Measurements from ENCODE around the gene NUDT4B.
"Not testable (repeated sequence)": the region's sequence is repeated elsewhere in the genome, so short reads cannot be mapped to it uniquely, and the experiment has no call there.

The NUDT4B gene

DNA sequence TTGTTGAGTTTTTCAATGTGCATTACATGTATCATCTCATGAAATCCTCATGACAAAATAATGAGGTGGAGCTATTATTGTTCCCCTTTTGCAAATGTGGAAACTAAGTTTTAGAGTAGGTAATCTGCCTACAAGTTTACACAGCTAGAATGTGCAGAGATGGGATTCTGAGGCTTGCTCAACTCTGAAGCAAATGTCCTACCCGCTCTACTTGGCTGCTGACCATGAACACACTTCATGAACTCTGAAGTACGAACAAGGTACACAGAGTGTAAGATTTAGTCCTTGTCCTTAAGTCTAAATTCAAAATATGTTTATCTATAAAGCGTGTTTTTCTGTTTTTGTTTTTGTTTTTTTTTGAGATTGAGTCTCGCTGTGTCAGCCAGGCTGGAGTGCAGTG is 5.4 kb upstream of the NUDT4B start:
- DNase-seq, result not testable (repeated sequence)

DNA sequence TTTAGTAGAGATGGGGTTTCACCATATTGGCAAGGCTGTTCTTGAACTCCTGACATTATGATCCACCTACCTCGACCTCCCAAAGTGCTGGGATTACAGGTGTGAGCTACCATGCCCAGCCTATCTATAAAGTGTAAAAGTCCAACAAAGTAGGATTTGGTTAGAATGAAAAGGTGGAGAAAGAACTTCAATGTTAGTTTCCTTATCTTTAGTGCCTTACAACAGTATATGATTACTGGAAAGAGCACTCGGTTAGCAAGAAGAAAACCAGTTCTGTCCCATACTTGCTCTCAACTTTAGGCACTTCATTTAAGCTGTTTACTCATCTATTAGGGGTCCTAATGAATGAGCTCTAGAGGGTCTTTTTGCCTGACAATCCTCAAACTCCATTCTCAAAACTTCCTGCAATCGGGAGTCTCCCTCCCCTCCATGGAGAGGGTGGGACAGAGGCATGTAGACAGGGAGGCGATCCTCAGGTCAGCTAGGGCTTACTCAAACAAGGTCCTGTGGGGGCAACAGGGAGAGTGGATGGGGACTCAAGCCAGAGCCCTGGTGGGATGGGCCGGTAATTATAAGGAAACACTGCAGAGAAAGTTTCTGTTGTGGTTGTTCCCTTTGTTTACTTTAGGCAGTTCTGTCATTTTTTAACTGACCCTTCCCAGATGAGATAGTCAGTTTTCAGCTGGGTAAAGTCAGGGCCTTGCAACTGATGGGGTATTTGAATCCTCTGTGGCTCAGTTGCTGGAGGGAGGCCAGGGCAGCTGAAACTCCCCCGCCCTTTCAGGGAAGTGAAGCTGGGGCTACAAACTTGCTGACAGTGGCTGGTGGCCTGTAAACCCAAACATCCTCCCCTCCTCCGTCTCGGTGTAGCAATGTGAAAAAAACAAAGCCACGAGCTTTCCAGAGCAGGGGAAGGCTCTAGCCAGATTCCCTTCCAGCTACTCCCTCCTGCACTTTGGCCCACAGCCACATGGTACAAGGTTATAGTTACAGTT is 4.6 kb upstream of the NUDT4B start:
- DNase-seq, result not testable (repeated sequence)

DNA sequence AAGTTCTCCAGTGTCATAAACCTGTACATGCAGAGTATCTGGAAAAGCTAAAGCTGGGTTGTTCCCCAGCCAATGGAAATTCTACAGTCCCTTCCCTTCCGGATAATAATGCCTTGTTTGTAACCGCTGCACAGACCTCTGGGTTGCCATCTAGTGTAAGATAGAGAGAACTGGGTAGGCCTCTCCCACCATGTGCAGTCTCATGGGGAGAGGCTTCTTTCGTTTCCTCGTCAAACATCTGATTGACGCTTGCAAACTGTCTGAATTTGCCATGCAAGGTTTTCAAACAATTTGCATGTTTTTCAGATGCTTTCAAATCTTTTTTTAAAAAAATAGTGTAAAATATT is 734 bp downstream of the NUDT4B start:
- not testable (repeated sequence) for DNase-seq

DNA sequence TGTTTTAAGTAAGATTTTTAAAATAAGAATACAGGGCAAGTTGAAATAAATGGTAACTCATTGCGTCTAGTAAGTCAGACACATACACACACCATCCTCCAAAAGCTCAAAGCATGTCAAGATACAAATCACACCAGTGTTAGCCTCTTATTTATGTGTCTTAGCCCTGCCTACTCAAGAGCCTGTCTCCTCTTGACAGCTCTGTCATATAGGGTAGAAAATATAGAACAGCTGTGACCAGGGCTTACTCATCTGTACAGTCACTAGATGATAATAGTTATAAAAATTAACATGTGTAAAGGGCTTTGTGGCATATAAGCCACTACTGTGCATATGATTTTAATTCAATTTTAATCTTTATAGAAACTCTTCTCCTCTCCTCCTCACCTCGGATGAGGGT is 7.7 kb downstream of the NUDT4B start:
- DNase-seq, result not testable (repeated sequence)

DNA sequence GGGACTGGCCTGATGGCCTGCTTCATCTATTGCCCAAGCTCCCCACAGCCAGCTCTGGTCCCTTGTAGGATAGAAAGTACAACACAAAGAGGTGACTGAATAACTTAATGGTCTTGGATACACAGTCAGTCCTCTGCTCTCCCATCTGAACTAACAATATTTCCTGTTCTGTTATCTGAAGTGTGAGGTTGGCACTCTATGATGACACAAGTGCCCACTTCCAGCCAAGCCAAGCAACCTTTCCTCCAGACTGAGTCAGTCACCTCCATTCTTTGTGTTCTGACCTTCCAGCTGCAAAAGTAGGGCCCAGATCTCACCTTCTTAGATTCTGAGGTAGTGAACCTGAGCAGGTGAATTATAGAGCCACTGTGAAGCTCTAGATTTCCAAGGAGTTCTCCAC is 8.9 kb downstream of the NUDT4B start:
- DNase-seq, result not testable (repeated sequence)

DNA sequence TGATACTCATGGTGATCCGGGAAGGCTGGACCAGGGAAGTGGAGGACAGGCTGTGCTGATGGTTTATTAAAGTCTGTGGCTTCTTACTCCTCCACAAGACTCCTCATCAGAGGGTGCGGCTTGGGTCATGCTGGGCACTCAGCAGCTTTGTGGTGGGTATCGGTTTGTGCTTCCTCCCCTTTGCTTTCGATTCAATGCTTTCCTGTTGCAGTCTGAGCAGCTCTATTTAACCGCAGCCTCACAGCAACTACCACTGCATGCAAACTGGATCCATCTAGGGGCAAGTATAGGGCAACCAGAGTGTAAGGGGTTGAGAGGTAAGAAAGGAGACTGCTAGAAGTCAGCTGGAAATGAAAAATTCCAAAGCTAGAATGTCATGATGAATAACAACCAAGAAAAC is 9.8 kb downstream of the NUDT4B start:
- DNase-seq, result not testable (repeated sequence)

DNA sequence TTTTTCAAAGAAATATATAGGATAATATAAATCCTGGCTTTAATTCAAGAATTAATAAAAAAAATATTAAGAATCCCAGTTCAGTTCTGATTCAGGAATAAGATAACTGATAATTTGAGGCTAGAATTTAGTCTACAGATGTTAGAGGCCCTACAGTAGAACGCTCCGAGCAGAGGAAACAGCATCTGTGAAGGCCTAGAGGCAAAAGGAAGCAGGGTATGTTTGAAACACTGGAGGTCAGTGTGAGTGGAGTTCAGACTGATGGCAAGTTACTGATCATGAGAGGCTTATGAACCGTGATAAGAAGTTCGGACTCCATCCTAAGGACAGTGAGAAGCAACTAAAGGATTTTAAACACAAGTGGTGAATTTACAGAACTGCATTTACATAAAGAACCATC is 10.4 kb downstream of the NUDT4B start:
- not testable (repeated sequence) for DNase-seq

DNA sequence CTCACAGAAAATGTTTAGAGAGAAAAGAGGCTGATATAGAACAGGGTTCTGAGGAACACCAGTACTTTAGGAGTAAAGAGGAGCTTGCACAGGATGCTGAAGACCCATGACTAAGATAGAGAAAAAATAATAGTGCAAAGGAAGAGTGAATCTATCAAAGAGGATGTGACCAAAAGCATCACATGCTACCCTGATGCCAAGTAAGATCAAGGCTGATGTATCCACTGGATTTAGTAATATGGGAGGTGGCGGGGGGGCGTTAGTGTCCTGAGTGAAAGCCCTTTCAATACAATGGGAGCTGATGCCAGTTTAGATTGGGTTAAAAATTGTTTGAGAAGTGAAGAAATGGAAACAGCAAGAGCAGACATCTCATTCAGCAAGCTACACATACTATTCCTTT is 11.2 kb downstream of the NUDT4B start:
- not testable (repeated sequence) for DNase-seq

DNA sequence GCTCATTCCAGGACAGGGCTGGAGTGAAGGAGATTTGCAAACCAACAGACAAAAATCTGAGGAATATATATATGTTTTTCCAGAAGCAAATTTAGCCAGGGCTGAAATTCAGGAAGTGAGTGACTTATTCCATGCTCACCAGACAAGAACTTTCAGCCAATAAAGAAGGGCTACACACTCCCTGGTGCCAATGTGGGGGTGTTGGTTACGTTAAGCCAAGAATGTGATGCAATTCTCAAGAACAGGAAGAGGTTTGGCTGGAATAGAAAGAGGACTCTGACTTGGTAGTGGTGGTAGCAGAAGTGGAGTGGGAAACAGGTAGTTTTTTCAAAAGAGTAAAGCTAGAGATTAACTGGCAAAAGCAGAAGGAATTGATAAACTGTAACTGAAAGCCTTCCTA is 11.6 kb downstream of the NUDT4B start:
- DNase-seq, result not testable (repeated sequence)

DNA sequence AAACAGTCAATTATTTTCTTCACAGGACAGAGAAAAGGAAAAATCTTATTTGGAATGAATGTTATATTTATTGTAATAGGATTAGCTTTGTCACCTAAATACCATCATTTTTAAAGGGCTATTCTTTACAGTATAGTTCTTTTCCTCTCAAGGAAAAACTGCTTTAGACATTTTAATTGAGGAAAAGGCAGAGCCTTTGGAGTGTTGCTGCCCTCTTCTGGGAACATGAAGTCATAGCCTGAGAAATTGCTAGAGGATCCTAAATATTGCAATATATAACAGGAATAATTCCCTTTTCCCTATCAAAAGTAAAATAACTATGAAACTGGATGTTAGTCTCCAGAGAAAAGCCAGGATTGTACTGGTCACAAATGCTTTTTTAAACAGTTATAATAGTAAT is 12.8 kb downstream of the NUDT4B start:
- not testable (repeated sequence) for DNase-seq

DNA sequence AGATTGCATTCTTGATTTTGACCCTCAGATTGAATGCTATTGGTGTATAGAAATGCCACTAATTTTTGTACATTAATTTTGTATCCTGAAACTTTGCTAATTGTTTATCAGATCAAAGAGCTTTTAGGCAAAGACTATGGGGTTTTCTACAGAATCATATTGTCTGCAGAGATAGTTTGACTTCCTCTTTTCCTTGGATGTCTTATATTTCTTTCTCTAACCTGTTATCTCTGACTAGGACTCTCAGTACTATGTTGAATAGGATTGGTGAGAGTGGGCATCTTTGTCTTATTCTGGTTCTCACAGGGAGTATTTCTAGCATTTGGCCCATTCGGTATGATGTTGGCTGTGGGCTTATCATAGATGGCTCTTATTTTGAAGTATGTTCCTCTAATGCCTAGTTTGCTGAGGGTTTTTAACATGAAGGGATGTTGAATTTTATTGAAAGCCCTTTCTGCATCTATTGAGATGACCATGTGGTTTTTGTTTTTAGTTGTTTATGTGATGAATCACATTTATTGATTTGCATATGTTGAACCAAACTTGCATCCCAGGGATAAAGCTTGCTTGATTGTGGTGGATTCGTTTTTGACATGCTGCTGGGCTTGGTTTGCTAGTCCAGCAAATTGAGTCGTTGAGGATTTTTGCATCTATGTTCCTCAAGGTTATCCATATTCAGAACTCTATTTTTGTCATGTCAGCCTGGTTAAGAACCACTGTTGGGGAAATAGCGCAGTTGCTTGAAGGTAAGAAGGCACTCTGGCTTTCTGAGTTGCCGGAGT is 16.9 kb downstream of the NUDT4B start:
- DNase-seq, result not testable (repeated sequence)

DNA sequence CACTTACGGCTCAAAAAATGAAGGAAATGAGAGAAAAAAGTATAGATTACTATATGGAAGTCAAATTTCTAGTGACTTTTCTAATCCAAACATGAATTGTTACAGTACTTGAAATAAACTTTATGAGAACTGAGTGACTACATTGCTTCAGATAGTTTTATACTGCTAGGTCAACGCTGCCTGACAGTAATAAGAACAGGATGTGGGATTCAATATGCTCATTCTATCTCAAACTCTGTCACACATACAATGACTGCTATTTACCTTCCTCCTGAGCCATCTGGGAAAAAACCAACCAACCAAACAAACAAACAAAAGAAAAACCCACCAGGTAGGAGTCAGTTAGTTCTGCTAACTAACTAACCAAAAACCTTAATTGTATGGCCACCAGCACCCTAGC is 20.0 kb downstream of the NUDT4B start:
- not testable (repeated sequence) for DNase-seq

DNA sequence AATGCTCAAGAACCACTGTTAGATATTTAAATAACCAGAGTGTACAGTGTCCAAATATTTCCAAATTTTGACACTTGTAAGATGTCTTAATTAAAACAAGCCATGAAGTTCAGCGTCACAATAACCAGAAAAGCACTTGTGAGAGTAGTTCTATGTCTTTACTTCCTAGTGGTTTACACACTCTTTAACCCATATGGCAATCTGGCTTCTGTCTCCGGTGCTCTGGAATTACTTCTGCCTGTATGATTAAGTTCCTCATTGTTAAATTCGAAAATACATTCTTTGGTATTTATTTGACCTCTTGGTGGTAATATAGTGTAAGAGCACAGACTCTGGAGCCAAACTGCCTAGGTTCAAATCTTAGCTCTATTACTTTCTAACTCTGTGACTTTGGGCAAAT is 20.9 kb downstream of the NUDT4B start:
- not testable (repeated sequence) for DNase-seq

DNA sequence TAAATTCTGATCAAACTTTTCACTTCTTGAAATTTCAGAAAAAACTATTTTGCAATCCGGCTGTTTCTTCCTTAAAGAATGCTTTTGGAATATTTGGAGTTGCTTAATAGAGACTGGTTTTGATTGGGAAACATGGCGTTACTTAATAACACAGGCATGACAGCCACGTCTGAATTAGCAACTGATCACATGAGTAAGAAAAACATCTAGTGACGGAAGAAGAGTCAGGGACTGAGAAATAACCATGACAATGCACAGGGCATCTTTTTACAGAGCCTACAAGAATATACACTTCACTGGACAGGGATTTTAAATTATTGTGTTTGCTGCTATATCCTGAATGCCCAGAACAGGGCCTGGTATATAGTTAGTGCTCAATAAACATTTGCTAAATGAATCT is 25.1 kb downstream of the NUDT4B start:
- DNase-seq, result not testable (repeated sequence)

DNA sequence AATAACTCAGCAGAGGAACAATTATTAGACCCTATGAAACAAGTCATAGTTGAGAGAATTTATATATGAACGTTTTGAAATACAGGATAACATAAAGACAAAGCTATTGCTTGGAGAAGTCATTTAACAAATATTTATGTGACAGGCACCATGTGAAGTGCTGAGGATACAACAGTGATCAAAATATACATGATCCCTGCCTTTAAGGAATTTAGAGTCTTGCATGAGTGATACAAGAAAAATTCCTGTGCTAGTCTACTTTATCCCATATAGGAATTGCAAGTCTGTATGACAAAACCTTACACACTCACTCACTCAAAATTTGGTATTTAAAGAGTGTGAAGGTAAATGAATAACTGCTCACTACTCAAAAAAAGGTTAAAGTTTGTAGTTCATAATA is 25.5 kb downstream of the NUDT4B start:
- not testable (repeated sequence) for DNase-seq

DNA sequence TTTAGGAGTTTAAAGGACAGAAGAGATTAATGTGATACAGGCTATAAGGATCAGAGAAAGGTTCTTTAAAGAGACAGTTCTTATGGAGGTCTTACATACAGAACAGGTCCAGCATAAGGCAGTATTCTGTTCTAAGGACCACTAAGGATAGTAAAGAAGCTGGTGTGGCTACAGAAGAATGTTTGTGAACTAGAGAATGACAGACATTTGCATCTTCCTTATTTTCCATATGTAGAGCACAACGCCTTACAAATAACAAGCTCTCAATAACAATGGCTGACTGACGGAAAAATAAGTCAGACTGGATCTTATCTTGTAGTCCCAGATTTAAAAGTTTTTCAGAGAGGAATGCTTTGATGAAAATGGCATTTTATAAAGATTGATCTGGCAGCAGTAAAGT is 26.7 kb downstream of the NUDT4B start:
- DNase-seq, result not testable (repeated sequence)

DNA sequence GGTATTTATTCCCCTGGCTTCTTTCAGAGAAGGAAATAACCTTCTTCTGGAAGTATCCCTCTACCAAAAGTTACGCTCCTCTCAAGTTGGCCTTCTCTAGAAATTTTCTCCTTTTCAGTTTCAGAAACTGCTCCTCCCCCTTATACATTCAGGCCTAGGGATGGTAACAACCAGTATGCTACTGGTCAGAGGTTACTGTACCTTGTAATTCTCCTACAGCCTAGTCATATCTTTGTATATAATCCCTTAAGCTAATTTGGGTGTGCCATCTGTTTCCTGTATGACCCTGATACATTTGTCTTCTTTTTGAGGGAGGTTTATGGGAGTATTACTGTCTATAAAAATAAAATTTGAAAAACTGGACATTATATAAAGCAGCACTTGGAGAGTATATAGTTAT is 29.1 kb downstream of the NUDT4B start:
- not testable (repeated sequence) for DNase-seq

DNA sequence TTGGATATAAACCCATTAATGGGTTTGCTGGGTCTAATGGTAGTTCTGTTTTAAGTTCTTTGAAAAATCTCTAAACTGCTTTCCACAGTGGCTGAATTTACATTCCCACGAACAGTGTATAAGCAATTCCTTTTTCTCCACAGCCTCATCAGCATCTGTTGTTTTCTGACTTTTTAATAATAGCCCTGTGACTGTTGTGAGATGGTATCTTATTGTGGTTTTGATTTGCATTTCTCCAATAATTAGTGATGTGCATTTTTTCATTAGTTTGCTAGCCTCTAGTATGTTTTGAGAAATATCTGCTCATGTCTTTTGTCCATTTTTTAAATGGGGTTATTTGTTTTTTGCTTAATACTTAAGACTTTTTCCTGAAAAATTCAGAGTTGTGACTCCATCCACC is 31.8 kb downstream of the NUDT4B start:
- DNase-seq, result not testable (repeated sequence)

DNA sequence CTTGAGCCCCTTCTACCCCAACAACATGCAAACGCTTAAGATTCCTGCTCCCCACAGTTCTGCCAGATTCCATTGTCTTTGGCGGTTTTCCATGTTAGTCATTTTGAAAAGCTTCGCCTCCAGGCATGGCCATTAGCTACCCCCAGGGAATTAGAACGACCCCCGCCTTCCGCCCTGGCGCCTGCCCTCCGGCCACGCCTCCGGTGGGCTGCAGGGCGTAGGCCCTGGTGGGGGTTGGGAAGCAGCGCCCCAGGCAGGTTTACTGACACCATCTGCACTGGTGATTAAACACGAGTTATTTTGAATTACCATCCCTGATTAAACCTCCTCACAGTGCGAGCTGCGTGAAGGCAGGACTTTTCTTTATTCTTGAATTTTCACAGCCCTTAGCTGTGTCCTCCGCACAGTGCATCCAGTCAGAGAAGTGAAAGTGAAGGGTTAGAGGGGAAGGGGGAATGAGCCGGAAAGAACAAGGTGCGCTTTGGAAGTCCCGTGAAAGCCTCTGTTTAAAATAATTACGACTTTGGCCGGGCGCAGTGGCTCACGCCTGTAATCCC is 43.0 kb downstream of the NUDT4B start:
- DNase-seq, result not testable (repeated sequence)

DNA sequence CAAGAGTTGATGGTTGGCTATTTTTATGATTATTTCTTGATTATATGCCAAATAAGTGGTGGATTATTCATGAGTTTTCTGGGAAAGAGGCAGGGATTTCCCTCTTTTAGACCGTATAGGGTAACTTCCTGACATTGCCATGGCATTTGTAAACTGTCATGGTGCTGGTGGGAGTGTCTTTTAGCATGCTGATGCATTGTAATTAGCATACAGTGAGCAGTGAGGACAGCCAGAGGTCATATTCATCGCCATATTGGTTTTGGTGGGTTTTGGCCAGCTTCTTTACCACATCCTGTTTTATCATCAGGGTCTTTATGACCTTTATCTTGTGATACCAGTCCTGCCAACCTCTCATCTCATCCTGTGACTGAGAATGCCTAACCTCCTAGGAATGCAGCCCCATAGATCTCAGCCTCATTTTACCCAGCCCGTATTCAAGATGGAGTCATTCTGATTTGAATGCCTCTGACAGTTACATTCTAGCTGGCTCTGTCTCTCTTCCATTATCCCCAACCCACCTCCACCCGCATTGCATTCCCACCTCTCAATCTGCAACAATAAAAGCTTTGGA is 45.3 kb downstream of the NUDT4B start:
- DNase-seq, result not testable (repeated sequence)
